Left lung (tissue), 10 donors: Measurements from ENCODE around the gene CPLX4. TPM values are rescaled to one million over a fixed set of nuclear protein-coding genes. Genes with fewer than 3 reads are reported as not detected.

Source experiments
- ATAC-seq: fragments of 200-7000 bp; cut with Tn5 transposase; one replicate; pipeline ENCODE4 v1.9.1; 2020; ENCODE audit warnings: moderate library complexity
- DNase-seq, 4 donors: peaks; one replicate each; pipeline ENCODE4 v3.0.0-alpha.2; 2013 to 2020
- H3K27ac ChIP-seq, 2 donors: fragments of 200-600 bp; sonication (generic) in 1 of 2; one replicate each; pipeline versions ENCODE4 v1.5.0 to v1.8.0; 2020 to 2021
- H3K27me3 ChIP-seq, 2 donors: fragments of 200-600 bp; sonication (generic) in 1 of 2; one replicate each; pipeline versions ENCODE4 v1.5.0 to v1.8.0; 2020 to 2021
- H3K36me3 ChIP-seq, 2 donors: fragments of 200-600 bp; sonication (generic) in 1 of 2; one replicate each; pipeline versions ENCODE4 v1.5.0 to v1.8.0; 2020 to 2021
- H3K4me1 ChIP-seq, 2 donors: fragments of 200-600 bp; one replicate each; pipeline ENCODE4 v1.8.0; 2021
- H3K4me3 ChIP-seq, 2 donors: fragments of 200-600 bp; sonication (generic) in 1 of 2; one replicate each; pipeline versions ENCODE4 v1.5.0 to v1.8.0; 2020 to 2021; ENCODE audit warnings: mild to moderate bottlenecking in 1 of 2
- H3K9me3 ChIP-seq, 2 donors: fragments of 200-600 bp; sonication (generic) in 1 of 2; one replicate each; pipeline versions ENCODE4 v1.5.0 to v1.8.0; 2020 to 2021
- intact Hi-C, 2 donors: fragments of 100-400 bp; cut with DNase I; formaldehyde crosslinking; loops; one replicate each; pipeline versions ENCODE4 v1.11.2 to v1.14.2; 2022
- polyA plus RNA-seq, 6 donors: library from polyadenylated mRNA; unstranded; fragments of 120-200 nt; gene quantifications; one replicate each; pipeline ENCODE4 v1.2.1, GENCODE V29; 2013; ENCODE audit not compliant: insufficient read length in 6 of 6
- total RNA-seq, 2 donors: library from RNA; stranded (reverse); fragmentation: NEBNext Ultra II Directional; extraction: Animal tissue kit (Norgen Biotek cat#: 25700); gene quantifications; one replicate each; pipeline ENCODE4 v1.2.1, GENCODE V29; 2021
- TF ChIP-seq, protein P1 (sequence below), 2 donors: fragments of 200-600 bp; sonication (generic) in 1 of 2; IDR thresholded peaks; one replicate each; pipeline versions ENCODE4 v1.5.0 to v1.8.0; 2021; ENCODE audit warnings: antibody characterized with exemption in 2 of 2
- donor health status: DM: no; HTN: yes; CAD: no.
- donor health status: DM: no; HTN: no; CAD: no.

The CPLX4 gene
- total and polyA plus RNA-seq, 8 donors, result not detected

DNA sequence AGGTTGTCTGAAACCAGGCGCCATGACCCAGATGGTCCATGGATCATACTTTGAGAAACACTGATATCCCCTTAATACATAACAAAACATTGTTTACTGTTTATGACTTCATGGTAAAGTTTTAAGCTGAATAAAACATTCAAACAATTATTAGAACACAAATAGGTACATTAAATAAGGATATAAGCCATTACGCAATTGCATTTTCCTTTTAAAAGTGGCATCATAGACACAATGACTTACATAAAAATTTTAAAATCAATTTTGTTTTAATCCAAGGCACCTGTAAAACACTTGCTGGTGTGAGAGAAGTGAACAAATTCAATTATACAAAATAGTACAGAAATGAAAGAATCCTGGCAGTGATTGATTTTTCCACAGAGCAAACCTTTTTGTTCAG is 10.2 kb upstream of the CPLX4 start:
- H3K9me3 ChIP-seq, result no peaks in the 10 kb centered on the region
- intact Hi-C loops, result no loop called here
- H3K27me3 ChIP-seq, result no peaks in the 10 kb centered on the region
- H3K36me3 ChIP-seq, result peaks cover 5 to 77% of the 10 kb centered on the region in 2 donors
- no peak overlapping the region for H3K27ac ChIP-seq
- H3K4me1 ChIP-seq, result no peaks in the 10 kb centered on the region
- DNase-seq, result no peak
- TF ChIP-seq, protein P1, sequence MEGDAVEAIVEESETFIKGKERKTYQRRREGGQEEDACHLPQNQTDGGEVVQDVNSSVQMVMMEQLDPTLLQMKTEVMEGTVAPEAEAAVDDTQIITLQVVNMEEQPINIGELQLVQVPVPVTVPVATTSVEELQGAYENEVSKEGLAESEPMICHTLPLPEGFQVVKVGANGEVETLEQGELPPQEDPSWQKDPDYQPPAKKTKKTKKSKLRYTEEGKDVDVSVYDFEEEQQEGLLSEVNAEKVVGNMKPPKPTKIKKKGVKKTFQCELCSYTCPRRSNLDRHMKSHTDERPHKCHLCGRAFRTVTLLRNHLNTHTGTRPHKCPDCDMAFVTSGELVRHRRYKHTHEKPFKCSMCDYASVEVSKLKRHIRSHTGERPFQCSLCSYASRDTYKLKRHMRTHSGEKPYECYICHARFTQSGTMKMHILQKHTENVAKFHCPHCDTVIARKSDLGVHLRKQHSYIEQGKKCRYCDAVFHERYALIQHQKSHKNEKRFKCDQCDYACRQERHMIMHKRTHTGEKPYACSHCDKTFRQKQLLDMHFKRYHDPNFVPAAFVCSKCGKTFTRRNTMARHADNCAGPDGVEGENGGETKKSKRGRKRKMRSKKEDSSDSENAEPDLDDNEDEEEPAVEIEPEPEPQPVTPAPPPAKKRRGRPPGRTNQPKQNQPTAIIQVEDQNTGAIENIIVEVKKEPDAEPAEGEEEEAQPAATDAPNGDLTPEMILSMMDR (IDR thresholded peaks at IDR 0.05), result no peak
- H3K4me3 ChIP-seq, result no peak overlapping the region
- ATAC-seq, result no peak

GRCh38 chr18:59325965-59326364 is 7.5 kb upstream of the CPLX4 start:
- Histone ChIP-seq H3K36me3 (peaks cover 5 to 50% of the 10 kb centered on the region in 2 donors), H3K27me3 (no peaks in the 10 kb centered on the region), H3K27ac (no peak overlapping the region), H3K9me3 (no peaks in the 10 kb centered on the region), H3K4me1 (no peaks in the 10 kb centered on the region), H3K4me3 (no peak overlapping the region)
- intact Hi-C loops, result no loop called here
- TF ChIP-seq, protein P1 (IDR thresholded peaks at IDR 0.05), result no peak
- ATAC-seq (no peak), DNase-seq (no peak)

GRCh38 chr18:59324623-59324971 is 6.1 kb upstream of the CPLX4 start:
- no peak overlapping the region for H3K4me3 ChIP-seq
- H3K9me3 ChIP-seq, result no peaks in the 10 kb centered on the region
- DNase-seq (no peak), ATAC-seq (no peak)
- TF ChIP-seq, protein P1 (IDR thresholded peaks at IDR 0.05), result no peak
- peaks cover 0 to 37% of the 10 kb centered on the region in 2 donors for H3K36me3 ChIP-seq
- no peaks in the 10 kb centered on the region for H3K27me3 ChIP-seq
- intact Hi-C loops, result no loop called here
- no peaks in the 10 kb centered on the region for H3K4me1 ChIP-seq
- no peak overlapping the region for H3K27ac ChIP-seq

DNA sequence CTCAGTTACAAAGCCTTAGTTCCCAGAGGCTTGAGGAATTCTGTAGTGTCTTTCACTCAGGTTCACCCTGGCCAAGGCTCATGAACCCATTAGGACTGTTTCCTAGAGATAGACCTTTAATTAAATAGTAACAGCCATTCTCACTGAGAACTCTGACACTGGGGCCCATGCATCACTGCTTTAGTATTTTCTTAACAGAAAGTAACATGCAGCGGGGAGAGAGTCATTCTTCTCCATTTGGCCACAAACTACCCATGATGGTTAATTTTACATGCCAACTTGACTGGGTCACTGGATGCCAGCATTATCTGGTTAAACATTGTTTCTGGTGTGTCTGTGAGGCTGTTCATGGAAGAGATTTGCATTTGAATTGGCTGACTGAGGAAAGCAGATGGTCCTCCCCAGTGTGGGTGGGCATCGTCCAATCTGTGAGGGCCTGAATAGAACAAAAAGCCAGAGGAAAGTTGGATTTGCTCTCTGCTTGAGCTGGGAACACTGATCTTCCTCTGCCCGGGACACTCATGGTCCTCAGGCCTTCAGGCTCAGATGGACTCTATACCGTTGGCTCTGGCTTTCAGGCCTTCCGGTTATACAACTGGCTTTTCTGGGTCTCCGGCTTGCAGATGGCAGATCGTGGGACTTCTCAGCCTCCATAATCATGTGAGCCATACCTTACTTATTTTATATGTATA is 5.6 kb upstream of the CPLX4 start:
- TF ChIP-seq, protein P1 (IDR thresholded peaks at IDR 0.05), result no peak
- no peak overlapping the region for H3K4me3 ChIP-seq
- peaks cover 0 to 31% of the 10 kb centered on the region in 2 donors for H3K36me3 ChIP-seq
- no peak overlapping the region for H3K27ac ChIP-seq
- no peak for DNase-seq
- no peak for ATAC-seq
- H3K27me3 ChIP-seq, result no peaks in the 10 kb centered on the region
- H3K9me3 ChIP-seq, result no peaks in the 10 kb centered on the region
- H3K4me1 ChIP-seq, result no peaks in the 10 kb centered on the region
- intact Hi-C loops, result no loop called here

- no peak for ATAC-seq
- TF ChIP-seq, protein P1 (IDR thresholded peaks at IDR 0.05), result no peak
- DNase-seq, result no peak
- no peaks in the 10 kb centered on the region for H3K36me3 ChIP-seq
- no peak overlapping the region for H3K27ac ChIP-seq
- peaks cover 10 to 51% of the 10 kb centered on the region in 2 donors for H3K27me3 ChIP-seq
- peaks cover 0 to 4% of the 10 kb centered on the region in 2 donors for H3K4me1 ChIP-seq
- H3K4me3 ChIP-seq, result no peak overlapping the region
- no peaks in the 10 kb centered on the region for H3K9me3 ChIP-seq
- intact Hi-C loops, result no loop called here
Observed at GRCh38 chr18:59311631-59312030, 6.8 kb downstream of the CPLX4 start.
